A549 (cell line): ENCODE data around the gene MAP3K20. TPM values are rescaled to one million over a fixed set of nuclear protein-coding genes. Genes with fewer than 3 reads are reported as not detected.

Source experiments
- ATAC-seq, 2 experiments: fragments of 200-7000 bp in 1 of 2; fragments of >200 bp in 1 of 2; cut with Nextera tagmentation in 1 of 2; cut with Tn5 transposase in 1 of 2; 3 replicates each; pipeline versions ENCODE4 v1.8.0 to v1.9.1; 2018 to 2020; ENCODE audit warnings: mild to moderate bottlenecking in 1 of 2, moderate library complexity in 1 of 2
- CTCF ChIA-PET: fragments of 300-600 bp; sonication (Branson Sonifier 250); formaldehyde crosslinking; extraction: SDS; loops from one replicate; lab custom pipeline; 2021; ENCODE audit warnings: antibody characterized with exemption, inconsistent platforms; lab: Yijun Ruan, JAX
- POLR2A ChIA-PET: fragments of 350-600 bp; formaldehyde crosslinking; extraction: SDS; loops from one replicate; lab custom pipeline; 2021; ENCODE audit warnings: antibody characterized with exemption, inconsistent platforms; lab: Yijun Ruan, JAX
- DNase-seq, 2 experiments: peaks; one replicate each; pipeline versions ENCODE4 v3.0.0 to v3.0.0-alpha.2; 2011 to 2016; ENCODE audit warnings: low read depth in 1 of 2, low spot score in 1 of 2
- FAIRE-seq: peaks from 2 replicates; lab custom pipeline; 2011; peaks lifted over from hg19 to GRCh38; lab: Jason Lieb, UNC
- H3K27ac ChIP-seq, 2 experiments: fragments of >200 bp; sonication (Bioruptor Twin); formaldehyde crosslinking; 3 replicates each; pipeline ENCODE4 v1.5.1; 2016 to 2017
- H3K4me1 ChIP-seq: fragments of >200 bp; sonication (Bioruptor Twin); formaldehyde crosslinking; 3 replicates; pipeline ENCODE4 v1.6.1; 2016
- H3K4me2 ChIP-seq: fragments of >200 bp; sonication (Bioruptor Twin); formaldehyde crosslinking; 3 replicates; pipeline ENCODE4 v1.6.1; 2016
- H3K4me3 ChIP-seq: fragments of >200 bp; sonication (Bioruptor Twin); formaldehyde crosslinking; 3 replicates; pipeline ENCODE4 v1.5.1; 2016
- H3K9me3 ChIP-seq: fragments of >200 bp; sonication (Bioruptor Twin); formaldehyde crosslinking; 3 replicates; pipeline ENCODE4 v1.6.1; 2016
- CEBPB ChIP-seq, 2 experiments: fragments of >200 bp in 1 of 2; sonication (Bioruptor Twin) in 1 of 2; formaldehyde crosslinking in 1 of 2; IDR thresholded peaks; 2 replicates each; pipeline ENCODE4 v1.6.1; 2012 to 2016
- ELK1 ChIP-seq: fragments of 150-350 bp; IDR thresholded peaks from 2 replicates; pipeline ENCODE4 v1.6.1; 2014; ENCODE audit warnings: low read depth, mild to moderate bottlenecking, low read length
- HDAC2 ChIP-seq: fragments of 200-600 bp; sonication (generic); IDR thresholded peaks from 2 replicates; pipeline ENCODE4 v1.6.1; 2016
- HEYL ChIP-seq: fragments of 250-450 bp; sonication (Bioruptor Pico); IDR thresholded peaks from 2 replicates; pipeline ENCODE4 v1.8.0; 2021; ENCODE audit warnings: mild to moderate bottlenecking, moderate library complexity
- HOXB13 ChIP-seq: fragments of 250-450 bp; sonication (Bioruptor Pico); IDR thresholded peaks from 2 replicates; pipeline ENCODE4 v1.5.0; 2020; ENCODE audit warnings: low read depth, mild to moderate bottlenecking, moderate library complexity
- KDM1A ChIP-seq: fragments of 200-600 bp; sonication (generic); IDR thresholded peaks from 2 replicates; pipeline ENCODE4 v1.6.1; 2016; ENCODE audit warnings: low read depth, mild to moderate bottlenecking
- MAZ ChIP-seq: fragments of 150-350 bp; IDR thresholded peaks from 2 replicates; pipeline ENCODE4 v1.6.1; 2014; ENCODE audit warnings: antibody characterized with exemption, low read depth, low read length, borderline replicate concordance
- MYC ChIP-seq: IDR thresholded peaks from 2 replicates; pipeline ENCODE4 v1.6.1; 2012; ENCODE audit warnings: mild to moderate bottlenecking, inconsistent platforms, low read length, improper control_type of control experiment, borderline replicate concordance
- PHF8 ChIP-seq: fragments of 200-600 bp; sonication (generic); IDR thresholded peaks from 2 replicates; pipeline ENCODE4 v1.6.1; 2016; ENCODE audit warnings: low read depth, mild to moderate bottlenecking, antibody characterized with exemption, moderate library complexity, borderline replicate concordance
- POLR2A ChIP-seq: IDR thresholded peaks from 2 replicates; pipeline ENCODE4 v1.6.1; 2012; ENCODE audit warnings: mild to moderate bottlenecking, low read length
- SREBF2 ChIP-seq: fragments of 450-650 bp; IDR thresholded peaks from 2 replicates; pipeline ENCODE4 v1.6.1; 2014; ENCODE audit warnings: mild to moderate bottlenecking, moderate library complexity
- USF2 ChIP-seq: fragments of 450-650 bp; IDR thresholded peaks from 2 replicates; pipeline ENCODE4 v1.6.1; 2014; ENCODE audit warnings: antibody characterized with exemption
- ZFP36 ChIP-seq: fragments of 450-650 bp; IDR thresholded peaks from 2 replicates; pipeline ENCODE4 v1.6.1; 2014; ENCODE audit warnings: borderline replicate concordance; ENCODE audit not compliant: partially characterized antibody
- WGBS: methylation state at CpG from one replicate; pipeline ENCODE4 v1.1.6; 2017; ENCODE audit errors: missing lambda C conversion rate; 5-methylcytosine and 5-hydroxymethylcytosine counted together
- polyA plus RNA-seq, 4 experiments: library from polyadenylated mRNA; depleted of rRNA in 3 of 4; stranded (reverse); fragments of >200 nt; fragmentation: RNase III in 1 of 4; extraction: RNeasy Plus Mini Kit Qiagen cat#74134 plus additional on column Dnase treatment in 1 of 4; gene quantifications; 2 replicates in 3 of 4; 3 replicates in 1 of 4; pipeline ENCODE4 v1.2.3, GENCODE V29; 2011 to 2017
- TF ChIP-seq, protein P1 (sequence below): IDR thresholded peaks from 2 replicates; pipeline ENCODE4 v1.6.1; 2012; ENCODE audit warnings: low read depth, borderline replicate concordance
- TF ChIP-seq, protein P2 (sequence below): fragments of 200-600 bp; sonication (generic); IDR thresholded peaks from 2 replicates; pipeline ENCODE4 v1.6.1; 2016; ENCODE audit warnings: antibody characterized with exemption, mild to moderate bottlenecking, moderate library complexity
- TF ChIP-seq, protein P3 (sequence below): fragments of 250-450 bp; sonication (Bioruptor Pico); IDR thresholded peaks from 2 replicates; pipeline ENCODE4 v1.5.0; 2021; ENCODE audit warnings: mild to moderate bottlenecking, moderate library complexity, borderline replicate concordance

The MAP3K20 gene
- polyA plus RNA-seq, 2 of the 4 experiments (the other 2 are of a cell fraction) = 34.7 to 80.7 TPM

GRCh38 chr2:173191601-173192000 lies 116.0 kb downstream of the MAP3K20 start:
- FAIRE-seq = no peak
- Histone ChIP-seq H3K4me1 (peaks cover 46% of the 10 kb centered on the region), H3K4me2 (no peak overlapping the region), H3K9me3 (no peaks in the 10 kb centered on the region), H3K4me3 (no peak overlapping the region), H3K27ac (no peak overlapping the region)
- POLR2A ChIA-PET = no interaction called here
- TF ChIP-seq PHF8 (no peak), POLR2A (no peak), HOXB13 (no peak)
- no peak for ATAC-seq
- 85% methylated on average over 3 of the region's 3 CpGs for WGBS
- DNase-seq = no peak
- CTCF ChIA-PET = interaction anchor here (1.6 kb wide), 1 partner anchor 19 kb away, joined by 6 read pairs; no protein-coding TSS in a partner anchor

GRCh38 chr2:173192071-173192470 lies 116.4 kb downstream of the MAP3K20 start:
- POLR2A ChIA-PET = no interaction called here
- no peak for ATAC-seq
- Histone ChIP-seq H3K4me1 (peaks cover 42% of the 10 kb centered on the region), H3K9me3 (no peaks in the 10 kb centered on the region), H3K27ac (no peak overlapping the region), H3K4me2 (no peak overlapping the region), H3K4me3 (no peak overlapping the region)
- no peak for DNase-seq
- WGBS = 78% methylated on average over 4 of the region's 4 CpGs
- CTCF ChIA-PET = interaction anchor here (1.6 kb wide), 1 partner anchor 18 kb away, joined by 6 read pairs; no protein-coding TSS in a partner anchor
- FAIRE-seq = no peak
- TF ChIP-seq, protein P1, sequence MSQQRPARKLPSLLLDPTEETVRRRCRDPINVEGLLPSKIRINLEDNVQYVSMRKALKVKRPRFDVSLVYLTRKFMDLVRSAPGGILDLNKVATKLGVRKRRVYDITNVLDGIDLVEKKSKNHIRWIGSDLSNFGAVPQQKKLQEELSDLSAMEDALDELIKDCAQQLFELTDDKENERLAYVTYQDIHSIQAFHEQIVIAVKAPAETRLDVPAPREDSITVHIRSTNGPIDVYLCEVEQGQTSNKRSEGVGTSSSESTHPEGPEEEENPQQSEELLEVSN = no peak
- TF ChIP-seq ELK1 = no peak
- TF ChIP-seq, protein P2, sequence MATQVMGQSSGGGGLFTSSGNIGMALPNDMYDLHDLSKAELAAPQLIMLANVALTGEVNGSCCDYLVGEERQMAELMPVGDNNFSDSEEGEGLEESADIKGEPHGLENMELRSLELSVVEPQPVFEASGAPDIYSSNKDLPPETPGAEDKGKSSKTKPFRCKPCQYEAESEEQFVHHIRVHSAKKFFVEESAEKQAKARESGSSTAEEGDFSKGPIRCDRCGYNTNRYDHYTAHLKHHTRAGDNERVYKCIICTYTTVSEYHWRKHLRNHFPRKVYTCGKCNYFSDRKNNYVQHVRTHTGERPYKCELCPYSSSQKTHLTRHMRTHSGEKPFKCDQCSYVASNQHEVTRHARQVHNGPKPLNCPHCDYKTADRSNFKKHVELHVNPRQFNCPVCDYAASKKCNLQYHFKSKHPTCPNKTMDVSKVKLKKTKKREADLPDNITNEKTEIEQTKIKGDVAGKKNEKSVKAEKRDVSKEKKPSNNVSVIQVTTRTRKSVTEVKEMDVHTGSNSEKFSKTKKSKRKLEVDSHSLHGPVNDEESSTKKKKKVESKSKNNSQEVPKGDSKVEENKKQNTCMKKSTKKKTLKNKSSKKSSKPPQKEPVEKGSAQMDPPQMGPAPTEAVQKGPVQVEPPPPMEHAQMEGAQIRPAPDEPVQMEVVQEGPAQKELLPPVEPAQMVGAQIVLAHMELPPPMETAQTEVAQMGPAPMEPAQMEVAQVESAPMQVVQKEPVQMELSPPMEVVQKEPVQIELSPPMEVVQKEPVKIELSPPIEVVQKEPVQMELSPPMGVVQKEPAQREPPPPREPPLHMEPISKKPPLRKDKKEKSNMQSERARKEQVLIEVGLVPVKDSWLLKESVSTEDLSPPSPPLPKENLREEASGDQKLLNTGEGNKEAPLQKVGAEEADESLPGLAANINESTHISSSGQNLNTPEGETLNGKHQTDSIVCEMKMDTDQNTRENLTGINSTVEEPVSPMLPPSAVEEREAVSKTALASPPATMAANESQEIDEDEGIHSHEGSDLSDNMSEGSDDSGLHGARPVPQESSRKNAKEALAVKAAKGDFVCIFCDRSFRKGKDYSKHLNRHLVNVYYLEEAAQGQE = no peak
- TF ChIP-seq KDM1A = no peak
- TF ChIP-seq, protein P3, sequence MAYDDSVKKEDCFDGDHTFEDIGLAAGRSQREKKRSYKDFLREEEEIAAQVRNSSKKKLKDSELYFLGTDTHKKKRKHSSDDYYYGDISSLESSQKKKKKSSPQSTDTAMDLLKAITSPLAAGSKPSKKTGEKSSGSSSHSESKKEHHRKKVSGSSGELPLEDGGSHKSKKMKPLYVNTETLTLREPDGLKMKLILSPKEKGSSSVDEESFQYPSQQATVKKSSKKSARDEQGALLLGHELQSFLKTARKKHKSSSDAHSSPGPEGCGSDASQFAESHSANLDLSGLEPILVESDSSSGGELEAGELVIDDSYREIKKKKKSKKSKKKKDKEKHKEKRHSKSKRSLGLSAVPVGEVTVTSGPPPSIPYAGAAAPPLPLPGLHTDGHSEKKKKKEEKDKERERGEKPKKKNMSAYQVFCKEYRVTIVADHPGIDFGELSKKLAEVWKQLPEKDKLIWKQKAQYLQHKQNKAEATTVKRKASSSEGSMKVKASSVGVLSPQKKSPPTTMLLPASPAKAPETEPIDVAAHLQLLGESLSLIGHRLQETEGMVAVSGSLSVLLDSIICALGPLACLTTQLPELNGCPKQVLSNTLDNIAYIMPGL (CRISPR knock-in tag) = no peak
- no peak for TF ChIP-seq HDAC2
- TF ChIP-seq ZFP36 = no peak
- no peak for TF ChIP-seq MYC
- TF ChIP-seq HEYL (CRISPR knock-in tag) = no peak
- no peak for TF ChIP-seq USF2
- TF ChIP-seq MAZ = no peak
- no peak for TF ChIP-seq SREBF2
- TF ChIP-seq CEBPB (IDR thresholded peaks at IDR 0.05) = no peak
- no peak for TF ChIP-seq PHF8
